Ecto neural progenitor cell (in vitro differentiated cells): Measurements from ENCODE around the gene ZEB2.

ENCODE experiments used
- DNase-seq: peaks from one replicate; pipeline ENCODE4 v3.0.0-alpha.2; 2018; ENCODE audit warnings: low spot score

ZEB2 gene

DNA sequence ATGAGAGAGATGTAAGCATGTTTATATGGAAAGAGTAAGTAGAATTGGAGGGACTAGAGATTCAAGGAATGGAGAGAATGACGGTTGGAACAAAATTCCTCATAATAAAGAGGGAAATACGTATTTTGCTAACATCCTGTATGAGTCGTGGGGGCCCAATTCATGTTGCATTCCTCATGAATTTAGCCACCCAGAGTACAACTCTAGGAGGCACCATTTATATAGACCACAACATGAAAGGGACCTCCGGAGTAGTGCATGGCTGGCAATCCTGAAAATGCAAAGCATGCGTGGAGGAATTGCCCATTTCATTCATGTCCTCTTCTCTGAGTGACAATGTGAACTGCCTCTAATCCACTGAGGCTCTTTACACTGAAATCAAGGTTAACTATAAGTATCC, 168.2 kb downstream of the ZEB2 start:
- no peak for DNase-seq

- no peak for DNase-seq
Observed at GRCh38 chr2:144350151-144350802, 169.6 kb downstream of the ZEB2 start.

GRCh38 chr2:144349674-144350073, 170.2 kb downstream of the ZEB2 start:
- no peak for DNase-seq

GRCh38 chr2:144348846-144349245, 171.1 kb downstream of the ZEB2 start:
- no peak for DNase-seq

DNA sequence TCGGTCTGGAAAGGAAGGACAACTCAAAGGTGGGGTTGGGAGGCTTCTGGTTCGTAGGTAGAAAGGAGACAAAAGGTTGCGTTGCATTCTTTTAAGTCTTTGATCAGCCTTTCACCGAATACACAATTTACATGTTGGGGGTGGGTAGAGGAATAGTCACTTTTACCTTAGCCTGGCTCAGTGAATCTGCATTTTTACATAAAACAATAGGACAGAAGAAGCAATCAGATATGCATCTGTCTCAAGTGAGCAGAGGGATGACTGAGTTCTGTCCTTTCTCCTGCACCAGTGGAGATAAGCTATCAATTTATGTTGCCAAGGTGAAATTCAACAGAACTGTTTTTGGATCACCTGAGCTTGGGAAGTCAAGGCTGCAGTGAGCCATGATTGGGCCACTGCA, 173.7 kb downstream of the ZEB2 start:
- DNase-seq, result no peak

- no peak for DNase-seq
Observed at GRCh38 chr2:144343145-144343544, 176.8 kb downstream of the ZEB2 start.

- DNase-seq, result no peak
Observed at GRCh38 chr2:144341538-144341937, 178.4 kb downstream of the ZEB2 start.

- no peak for DNase-seq
Observed at GRCh38 chr2:144339048-144339447, 180.9 kb downstream of the ZEB2 start.

GRCh38 chr2:144334551-144334950, 185.4 kb downstream of the ZEB2 start:
- DNase-seq, result no peak
